AG04450 (cell line): ENCODE results near the gene OTUD7B. TPM values are rescaled to one million over a fixed set of nuclear protein-coding genes. Genes with fewer than 3 reads are reported as not detected.

Experiments
- CTCF ChIA-PET: fragments of 300-600, 350-600 bp; formaldehyde crosslinking; extraction: SDS; loops from one replicate; lab custom pipeline; 2022; ENCODE audit warnings: antibody characterized with exemption, inconsistent platforms; lab: Charles Lee
- POLR2A ChIA-PET: fragments of 350-600 bp; formaldehyde crosslinking; extraction: SDS; loops from one replicate; lab custom pipeline; 2021; ENCODE audit warnings: antibody characterized with exemption, inconsistent platforms; lab: Yijun Ruan, JAX
- DNase-seq: peaks from one replicate; pipeline ENCODE4 v3.0.0-alpha.2; 2011; ENCODE audit warnings: low read depth, low spot score
- H3K27ac ChIP-seq: one replicate; pipeline ENCODE4 v1.5.1; 2012; ENCODE audit warnings: low read depth, low read length, control low read depth
- H3K27me3 ChIP-seq: one replicate; pipeline ENCODE4 v1.6.0; 2012; ENCODE audit warnings: low read length; ENCODE audit not compliant: control insufficient read depth, insufficient read depth
- H3K4me3 ChIP-seq: 2 replicates; pipeline ENCODE4 v1.5.1; 2011; ENCODE audit warnings: mild to moderate bottlenecking, low read depth, low read length, control low read depth
- H3K9me3 ChIP-seq: 2 replicates; pipeline ENCODE4 v1.5.1; 2012; ENCODE audit warnings: low read length; ENCODE audit not compliant: control insufficient read depth, insufficient read depth
- CTCF ChIP-seq: IDR thresholded peaks from 2 replicates; pipeline ENCODE4 v1.5.1; 2011; ENCODE audit warnings: low read depth, low read length, control low read depth, inconsistent platforms
- polyA plus RNA-seq: library from polyadenylated mRNA; depleted of rRNA; stranded (reverse); fragments of >200 nt; gene quantifications from 2 replicates; pipeline ENCODE4 v1.2.3, GENCODE V29; 2011

Gene OTUD7B
- polyA plus RNA-seq, 1 experiment = 10.7 TPM

DNA sequence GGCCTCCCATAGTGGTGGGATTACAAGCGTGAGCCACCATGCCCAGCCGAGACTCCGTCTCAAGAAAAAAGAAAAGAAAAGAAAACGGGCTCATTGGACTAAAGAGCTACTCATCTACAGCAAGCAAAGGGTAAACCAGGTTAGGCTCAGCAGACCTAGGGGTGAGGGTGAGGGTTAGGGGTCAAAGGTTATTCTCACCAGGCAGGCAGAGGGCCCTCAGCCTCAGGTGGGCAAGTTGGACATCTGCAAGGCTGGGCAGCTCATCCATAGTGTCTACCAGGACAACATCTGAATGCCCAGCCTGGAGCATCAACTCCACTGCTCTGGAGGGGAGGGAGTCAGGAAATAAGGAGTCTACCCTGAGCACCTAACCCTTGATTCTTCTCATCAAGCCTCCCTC lies 77.3 kb downstream of the OTUD7B start:
- ChIA-PET CTCF (no interaction called here), POLR2A (no interaction called here)
- Histone ChIP-seq H3K4me3 (no peak overlapping the region), H3K27ac (no peak overlapping the region), H3K9me3 (no peaks in the 10 kb centered on the region), H3K27me3 (no peaks in the 10 kb centered on the region)
- no peak for TF ChIP-seq CTCF
- no peak for DNase-seq

GRCh38 chr1:149932474-149932873 lies 78.1 kb downstream of the OTUD7B start:
- TF ChIP-seq CTCF = no peak
- no peak overlapping the region for H3K27ac ChIP-seq
- no peaks in the 10 kb centered on the region; the same call in 1 of the 2 replicates for H3K9me3 ChIP-seq
- no peak overlapping the region for H3K4me3 ChIP-seq
- ChIA-PET CTCF (no interaction called here), POLR2A (no interaction called here)
- H3K27me3 ChIP-seq = no peaks in the 10 kb centered on the region
- no peak for DNase-seq

- Histone ChIP-seq H3K9me3 (no peaks in the 10 kb centered on the region; the same call in 1 of the 2 replicates), H3K27me3 (no peaks in the 10 kb centered on the region), H3K27ac (no peak overlapping the region), H3K4me3 (no peak overlapping the region)
- no peak for DNase-seq
- ChIA-PET CTCF (no interaction called here), POLR2A (no interaction called here)
- no peak for TF ChIP-seq CTCF
Measured at GRCh38 chr1:149931212-149931790, 79.2 kb downstream of the OTUD7B start.

DNA sequence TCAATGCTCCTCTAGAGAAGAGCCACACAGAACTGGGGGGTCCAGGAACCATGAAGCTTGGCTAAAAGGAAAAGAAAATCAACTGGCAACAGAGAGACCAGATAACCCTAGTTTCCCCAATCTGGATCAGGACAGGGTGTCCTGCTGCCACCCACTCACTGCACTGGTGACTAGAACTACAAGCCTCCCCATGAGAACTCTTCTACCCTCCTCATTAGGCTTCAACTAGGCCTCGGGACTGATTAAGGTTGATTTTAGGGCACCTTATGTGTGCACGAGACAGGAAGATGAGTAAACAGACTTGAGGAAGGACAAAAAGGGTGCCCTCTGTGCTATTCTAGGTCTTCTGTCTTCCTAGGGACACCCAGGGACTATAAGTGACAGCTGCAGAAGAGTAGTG lies 80.7 kb downstream of the OTUD7B start:
- POLR2A ChIA-PET = interaction anchor here (2.3 kb wide), 1 partner anchor 43 kb away, joined by 18 read pairs; a partner anchor contains a TSS
- no peak overlapping the region for H3K4me3 ChIP-seq
- no peak for DNase-seq
- no peaks in the 10 kb centered on the region for H3K27me3 ChIP-seq
- no peak overlapping the region for H3K27ac ChIP-seq
- CTCF ChIA-PET = no interaction called here
- H3K9me3 ChIP-seq = no peaks in the 10 kb centered on the region; the same call in 1 of the 2 replicates
- TF ChIP-seq CTCF = no peak

DNA sequence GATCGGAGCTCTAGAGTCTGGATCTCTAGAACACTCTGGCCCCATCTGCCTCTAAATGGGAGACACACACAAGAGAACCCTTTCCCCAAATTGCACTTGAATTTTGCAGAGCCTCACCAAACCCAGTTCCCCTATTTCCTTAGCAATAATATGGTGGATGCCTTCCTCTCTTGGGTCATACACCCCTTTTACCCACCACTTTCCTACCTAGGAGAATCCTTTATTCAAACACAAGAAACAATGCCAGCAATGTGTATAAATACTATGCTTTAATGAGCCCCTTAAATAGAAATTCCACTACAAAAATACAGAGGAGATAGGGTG lies 82.2 kb downstream of the OTUD7B start:
- ChIA-PET POLR2A (interaction anchor here (0.6 to 2.3 kb wide), 6 partner anchors 11 to 250 kb away, joined by 3 to 18 read pairs (median 4); a partner anchor contains a TSS), CTCF (no interaction called here)
- peak overlapping the region; percentile 91 for H3K4me3 ChIP-seq
- peak overlapping the region; percentile 81 for H3K27ac ChIP-seq
- DNase-seq = no peak
- H3K9me3 ChIP-seq = no peaks in the 10 kb centered on the region; the same call in 1 of the 2 replicates
- H3K27me3 ChIP-seq = no peaks in the 10 kb centered on the region
- TF ChIP-seq CTCF = no peak
